SK-MEL-5 (cell line): ENCODE data around the gene SOX2. TPM values are rescaled to one million over a fixed set of nuclear protein-coding genes. Genes with fewer than 3 reads are reported as not detected.

Experiments
- small RNA-seq, 2 experiments: library from RNA; depleted of rRNA; stranded (forward); fragments of <200 nt; gene quantifications; one replicate each; pipeline ENCODE3, GENCODE V24; 2014
- total RNA-seq: library from RNA; depleted of rRNA; stranded (reverse); fragments of >200 nt; shearing (Covaris generic); gene quantifications from 2 replicates; pipeline ENCODE4 v1.2.3, GENCODE V29; 2014

Gene SOX2
- total RNA-seq, 1 experiment from 2014 or later, result 1.2 TPM

Small RNA genes within 50 kb of the gene (small RNA-seq; reads per million reads assigned to genes)
- gene RF01954, result 0 reads per million in 2 experiments
